SK-N-MC (cell line): ENCODE data around the gene ADCY5.

Source experiments
- EZH2 ChIP-seq: fragments of 200-600 bp; sonication (generic); IDR thresholded peaks from one replicate; pipeline ENCODE4 v1.6.1; 2017; ENCODE audit warnings: antibody characterized with exemption
- POLR2AphosphoS5 ChIP-seq: IDR thresholded peaks from 2 replicates; pipeline ENCODE4 v1.6.1; 2012; ENCODE audit warnings: mild to moderate bottlenecking, low read depth, low read length, borderline replicate concordance

DNA sequence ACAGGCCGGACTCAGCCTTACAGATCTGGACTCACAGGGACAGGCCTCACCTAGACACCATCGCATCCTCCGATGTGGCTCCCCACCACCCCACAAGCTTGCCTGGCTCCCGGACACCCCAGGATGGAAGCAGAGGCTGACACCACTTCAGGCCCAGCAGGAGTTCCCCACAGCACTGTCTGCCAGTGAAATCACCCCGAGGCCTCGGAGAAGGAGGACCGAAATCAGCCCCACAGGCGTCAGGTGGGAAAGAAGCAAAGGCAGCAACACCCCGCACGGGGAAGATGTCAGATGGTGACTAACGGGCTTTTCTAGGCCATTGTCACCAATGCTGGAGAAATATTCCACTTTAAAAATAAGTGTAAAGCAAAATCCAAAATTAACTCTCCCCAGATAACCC, 18.6 kb downstream of the ADCY5 start:
- TF ChIP-seq POLR2AphosphoS5 (no peak), EZH2 (no peak)
